ENCODE measurements around the gene CDC37. TPM values are rescaled to one million over a fixed set of nuclear protein-coding genes. Genes with fewer than 3 reads are reported as not detected.

Gene CDC37
- total RNA-seq, 6 experiments from 2014 or later: 222 to 280 (median 250) TPM

- peaks cover 41% of the 10 kb centered on the region for H3K4me1 Mint-ChIP-seq (ENCODE audit: low read depth)
- no peak; the same call in 1 of the 2 replicates for TF ChIP-seq CTCF (IDR thresholded peaks at IDR 0.05)
- H3K36me3 Mint-ChIP-seq (ENCODE audit: low read depth): no peaks in the 10 kb centered on the region
- peak overlapping the region; percentile 67 for H3K4me3 Mint-ChIP-seq
- H3K27ac Mint-ChIP-seq: peak overlapping the region; percentile 14; the same call in 1 of the 2 replicates
- H3K9me3 Mint-ChIP-seq: no peaks in the 10 kb centered on the region
- DNase-seq: no peak
- H3K27me3 Mint-ChIP-seq (ENCODE audit: insufficient read depth): peaks cover 8% of the 10 kb centered on the region
These were observed 15.3 kb upstream of the CDC37 start for GRCh38 chr19:10418485-10419199.

GRCh38 chr19:10418235-10418484, 14.8 kb upstream of the CDC37 start:
- no peaks in the 10 kb centered on the region for H3K36me3 Mint-ChIP-seq (ENCODE audit: low read depth)
- H3K9me3 Mint-ChIP-seq: no peaks in the 10 kb centered on the region
- peaks cover 8% of the 10 kb centered on the region for H3K27me3 Mint-ChIP-seq (ENCODE audit: insufficient read depth)
- TF ChIP-seq CTCF (IDR thresholded peaks at IDR 0.05): no peak
- no peak for DNase-seq
- peak overlapping the region; percentile 14; the same call in 1 of the 2 replicates for H3K27ac Mint-ChIP-seq
- H3K4me1 Mint-ChIP-seq (ENCODE audit: low read depth): peaks cover 40% of the 10 kb centered on the region
- peak overlapping the region; percentile 67 for H3K4me3 Mint-ChIP-seq

- Mint-ChIP-seq H3K27ac (peak overlapping the region; percentile 14; the same call in 1 of the 2 replicates), H3K9me3 (no peaks in the 10 kb centered on the region), H3K4me1 (ENCODE audit: low read depth) (peaks cover 40% of the 10 kb centered on the region), H3K4me3 (peak overlapping the region; percentile 67; the same call in 1 of the 2 replicates), H3K36me3 (ENCODE audit: low read depth) (no peaks in the 10 kb centered on the region), H3K27me3 (ENCODE audit: insufficient read depth) (peaks cover 8% of the 10 kb centered on the region)
- no peak for DNase-seq
- TF ChIP-seq CTCF (IDR thresholded peaks at IDR 0.05): no peak
These were observed 14.3 kb upstream of the CDC37 start for GRCh38 chr19:10417541-10418234.

- peak overlapping the region; percentile 84 for H3K4me3 Mint-ChIP-seq
- H3K9me3 Mint-ChIP-seq: no peaks in the 10 kb centered on the region
- peak overlapping the region; percentile 72 for H3K27ac Mint-ChIP-seq
- peaks cover 44% of the 10 kb centered on the region for H3K4me1 Mint-ChIP-seq (ENCODE audit: low read depth)
- H3K36me3 Mint-ChIP-seq (ENCODE audit: low read depth): no peaks in the 10 kb centered on the region
- H3K27me3 Mint-ChIP-seq (ENCODE audit: insufficient read depth): peaks cover 8% of the 10 kb centered on the region
- peak; percentile 99 for TF ChIP-seq CTCF (IDR thresholded peaks at IDR 0.05)
- peak; percentile 82 for DNase-seq
These were observed 13.3 kb upstream of the CDC37 start for GRCh38 chr19:10416380-10417257.

GRCh38 chr19:10416083-10416379, 12.7 kb upstream of the CDC37 start:
- TF ChIP-seq CTCF (IDR thresholded peaks at IDR 0.05): no peak
- Mint-ChIP-seq H3K4me3 (peak overlapping the region; percentile 84), H3K27ac (peak overlapping the region; percentile 54; the same call in 1 of the 2 replicates), H3K9me3 (no peaks in the 10 kb centered on the region), H3K4me1 (ENCODE audit: low read depth) (peaks cover 39% of the 10 kb centered on the region), H3K36me3 (ENCODE audit: low read depth) (no peaks in the 10 kb centered on the region), H3K27me3 (ENCODE audit: insufficient read depth) (peaks cover 8% of the 10 kb centered on the region)
- no peak for DNase-seq
